Retinal pigment epithelial cell (primary cell): Measurements from ENCODE around the gene RAI2.

ENCODE experiments used
- DNase-seq: peaks from one replicate; pipeline ENCODE4 v3.0.0-alpha.2; 2010; ENCODE audit warnings: low read depth
- H3K4me3 ChIP-seq: 2 replicates; pipeline ENCODE4 v1.5.1; 2011; ENCODE audit warnings: mild to moderate bottlenecking, low read length, control low read depth, moderate library complexity
- TF ChIP-seq, protein P1 (sequence below): conservative IDR thresholded peaks from 2 replicates; pipeline ENCODE4 v1.5.1; 2011; ENCODE audit warnings: low read depth, low read length, control low read depth, inconsistent platforms

The RAI2 gene

DNA sequence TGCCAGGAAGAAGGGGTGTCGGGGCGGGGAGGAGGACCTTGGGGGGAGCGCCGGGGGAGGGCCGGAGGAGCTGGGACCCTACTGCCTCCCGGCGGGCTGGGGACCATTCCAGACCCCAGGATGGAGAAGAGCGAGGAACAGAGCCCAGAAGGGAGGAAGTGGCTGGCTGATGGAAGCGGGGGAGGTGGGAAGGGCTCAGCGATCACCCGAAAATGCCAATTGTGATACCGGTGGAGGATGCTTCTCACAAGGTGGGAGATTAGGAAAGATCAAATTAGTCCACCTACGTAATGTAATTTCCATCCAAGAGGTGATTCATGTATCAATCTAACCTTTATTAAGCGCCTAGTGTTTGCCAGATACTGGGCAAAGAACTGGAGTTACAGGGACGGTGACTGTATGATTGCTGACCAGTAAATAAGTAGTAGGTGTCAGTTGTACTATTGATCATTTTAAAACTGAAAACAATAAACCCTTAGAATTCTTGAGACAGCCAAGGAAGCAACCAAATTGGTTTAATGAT lies 452 bp upstream of the RAI2 start:
- H3K4me3 ChIP-seq = no peak overlapping the region
- no peak for DNase-seq
- TF ChIP-seq, protein P1, sequence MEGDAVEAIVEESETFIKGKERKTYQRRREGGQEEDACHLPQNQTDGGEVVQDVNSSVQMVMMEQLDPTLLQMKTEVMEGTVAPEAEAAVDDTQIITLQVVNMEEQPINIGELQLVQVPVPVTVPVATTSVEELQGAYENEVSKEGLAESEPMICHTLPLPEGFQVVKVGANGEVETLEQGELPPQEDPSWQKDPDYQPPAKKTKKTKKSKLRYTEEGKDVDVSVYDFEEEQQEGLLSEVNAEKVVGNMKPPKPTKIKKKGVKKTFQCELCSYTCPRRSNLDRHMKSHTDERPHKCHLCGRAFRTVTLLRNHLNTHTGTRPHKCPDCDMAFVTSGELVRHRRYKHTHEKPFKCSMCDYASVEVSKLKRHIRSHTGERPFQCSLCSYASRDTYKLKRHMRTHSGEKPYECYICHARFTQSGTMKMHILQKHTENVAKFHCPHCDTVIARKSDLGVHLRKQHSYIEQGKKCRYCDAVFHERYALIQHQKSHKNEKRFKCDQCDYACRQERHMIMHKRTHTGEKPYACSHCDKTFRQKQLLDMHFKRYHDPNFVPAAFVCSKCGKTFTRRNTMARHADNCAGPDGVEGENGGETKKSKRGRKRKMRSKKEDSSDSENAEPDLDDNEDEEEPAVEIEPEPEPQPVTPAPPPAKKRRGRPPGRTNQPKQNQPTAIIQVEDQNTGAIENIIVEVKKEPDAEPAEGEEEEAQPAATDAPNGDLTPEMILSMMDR = no peak

DNA sequence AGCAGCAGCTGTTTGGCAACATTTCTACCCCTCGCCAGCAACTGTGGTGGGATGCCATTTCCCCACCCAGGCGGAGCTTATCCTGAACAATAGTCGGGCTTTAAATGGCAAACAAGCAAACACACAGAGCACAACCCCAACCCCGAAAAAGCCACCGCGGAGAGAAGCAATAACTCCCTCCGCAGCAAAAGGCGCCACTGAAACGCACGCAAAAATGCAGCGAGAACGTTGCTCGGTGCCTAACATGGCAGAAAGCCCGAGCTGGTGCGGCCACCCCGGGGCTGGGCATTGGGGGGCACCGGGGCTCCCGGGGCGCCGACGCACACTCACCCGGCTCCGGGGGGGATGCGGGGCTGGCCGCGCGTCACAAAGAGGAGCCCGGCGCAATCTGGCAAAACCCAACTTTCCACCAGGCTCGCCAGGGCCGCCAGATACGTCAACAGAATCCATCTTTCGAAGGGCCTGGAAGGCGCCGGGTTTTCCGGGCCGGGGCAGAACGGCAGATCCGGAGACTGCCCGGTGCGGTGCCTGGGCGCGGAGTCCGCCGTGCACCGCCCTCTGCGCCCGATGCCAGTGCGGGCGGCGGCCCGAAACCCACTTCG lies 818 bp downstream of the RAI2 start:
- TF ChIP-seq, protein P1 = no peak
- H3K4me3 ChIP-seq = peak overlapping the region; percentile 25
- no peak for DNase-seq

DNA sequence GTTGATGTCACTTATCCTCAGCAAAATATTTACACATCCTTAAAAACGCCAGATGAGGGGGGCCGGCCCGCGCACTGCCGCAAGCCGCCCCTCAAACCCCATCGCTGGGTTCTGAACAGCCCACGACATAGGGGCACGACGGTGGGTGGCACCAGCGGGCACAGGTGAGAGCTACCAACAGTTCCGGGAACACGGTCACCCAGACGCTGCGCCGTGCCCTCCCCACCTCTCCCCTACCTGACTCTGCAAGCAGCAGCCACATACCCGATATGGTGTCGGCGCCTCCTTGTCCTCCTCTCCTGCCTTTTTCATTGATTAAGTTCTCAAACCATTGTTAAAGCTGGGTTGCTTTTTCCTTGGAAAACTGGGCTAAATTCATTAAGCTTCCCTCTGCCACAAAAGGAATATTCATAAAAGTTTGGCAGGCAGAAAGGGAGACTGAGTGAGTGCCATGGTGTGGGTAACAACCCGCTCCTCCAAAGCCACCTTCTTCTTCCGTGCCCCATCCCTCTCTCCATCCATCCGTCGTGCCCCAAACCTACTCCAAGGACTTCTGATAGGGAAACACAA lies 1.4 kb downstream of the RAI2 start:
- TF ChIP-seq, protein P1 = no peak
- DNase-seq = no peak
- H3K4me3 ChIP-seq = peak overlapping the region; percentile 25

DNA sequence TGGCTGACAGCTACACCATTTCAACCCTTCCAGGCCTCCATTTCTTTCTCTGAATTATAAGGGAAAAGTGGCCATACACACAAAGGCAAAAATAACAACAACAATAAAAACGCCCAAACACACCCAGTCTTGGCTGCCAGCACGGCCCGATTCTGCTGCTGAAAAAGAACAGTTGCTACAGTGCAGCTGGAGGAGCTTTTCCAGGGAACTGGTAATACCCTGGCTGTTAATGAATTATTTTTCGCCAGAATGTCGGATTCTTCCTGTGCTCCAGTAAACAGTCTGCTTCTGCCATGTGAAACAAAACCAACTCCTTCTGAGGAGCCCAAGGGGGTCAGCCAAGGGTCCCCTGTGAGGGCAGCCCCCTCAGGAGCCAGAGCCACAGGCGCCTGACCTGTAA lies 6.6 kb downstream of the RAI2 start:
- H3K4me3 ChIP-seq = no peak overlapping the region
- DNase-seq = no peak
- TF ChIP-seq, protein P1 = no peak

DNA sequence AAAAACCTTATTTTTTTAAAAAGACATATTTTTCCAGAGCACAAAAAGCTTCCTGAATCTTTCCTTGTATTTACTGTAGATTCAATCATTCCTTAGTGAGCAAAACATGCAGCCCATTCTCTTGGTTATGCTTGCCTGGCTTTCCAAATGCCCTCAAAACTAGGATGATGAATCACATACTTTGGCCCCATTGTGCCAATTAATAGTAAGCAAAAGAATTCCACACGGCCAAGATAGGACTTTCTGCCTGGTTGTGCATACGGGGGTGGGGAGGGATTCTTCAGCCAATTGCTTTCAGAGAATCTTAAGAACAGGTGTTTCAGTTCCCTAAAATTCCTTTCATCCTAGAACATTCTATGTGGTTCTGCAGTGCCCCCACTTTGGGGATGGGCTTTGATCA lies 7.0 kb downstream of the RAI2 start:
- TF ChIP-seq, protein P1 = no peak
- no peak overlapping the region for H3K4me3 ChIP-seq
- no peak for DNase-seq

DNA sequence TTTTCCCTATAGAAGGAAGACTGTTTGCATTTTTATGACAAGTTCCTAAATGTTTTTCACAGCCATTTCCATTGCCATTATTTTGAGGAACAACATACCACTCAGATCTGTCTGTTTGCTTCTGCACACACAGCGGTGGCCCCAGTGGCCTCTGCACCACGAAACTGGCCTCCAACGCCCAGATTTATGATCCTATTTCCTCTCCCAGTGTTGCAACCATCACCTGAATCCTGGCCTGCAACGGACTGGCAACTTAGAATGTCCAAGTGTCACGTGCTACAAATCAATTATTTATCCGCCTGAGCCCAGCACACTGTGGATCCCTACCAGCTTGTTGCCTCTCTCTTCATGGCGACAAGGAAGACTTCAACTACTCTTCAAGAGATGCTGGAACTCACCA lies 9.2 kb downstream of the RAI2 start:
- DNase-seq = no peak
- TF ChIP-seq, protein P1 = no peak
- no peak overlapping the region for H3K4me3 ChIP-seq
